Astrocyte of the spinal cord (primary cell): ENCODE measurements around the gene P3H2.

Experiments used
- DNase-seq: peaks from one replicate; pipeline ENCODE4 v3.0.0; 2011; ENCODE audit warnings: low read depth, low spot score
- H3K4me3 ChIP-seq: 2 replicates; pipeline ENCODE4 v1.5.1; 2011; ENCODE audit warnings: low read depth, mild to moderate bottlenecking, low read length, moderate library complexity
- CTCF ChIP-seq: IDR thresholded peaks from 2 replicates; pipeline ENCODE4 v1.5.1; 2012; ENCODE audit warnings: low read depth, mild to moderate bottlenecking, low read length, inconsistent platforms
- in situ Hi-C: cut with HindIII; loops from 2 replicates; pipeline ENCODE4 v1.10.0; 2017; ENCODE audit warnings: low sequenced_read_pairs

The P3H2 gene

GRCh38 chr3:190124067-190124466 is 3.4 kb upstream of the P3H2 start:
- in situ Hi-C loops = no loop called here
- DNase-seq = no peak
- H3K4me3 ChIP-seq = no peak overlapping the region
- no peak for TF ChIP-seq CTCF

DNA sequence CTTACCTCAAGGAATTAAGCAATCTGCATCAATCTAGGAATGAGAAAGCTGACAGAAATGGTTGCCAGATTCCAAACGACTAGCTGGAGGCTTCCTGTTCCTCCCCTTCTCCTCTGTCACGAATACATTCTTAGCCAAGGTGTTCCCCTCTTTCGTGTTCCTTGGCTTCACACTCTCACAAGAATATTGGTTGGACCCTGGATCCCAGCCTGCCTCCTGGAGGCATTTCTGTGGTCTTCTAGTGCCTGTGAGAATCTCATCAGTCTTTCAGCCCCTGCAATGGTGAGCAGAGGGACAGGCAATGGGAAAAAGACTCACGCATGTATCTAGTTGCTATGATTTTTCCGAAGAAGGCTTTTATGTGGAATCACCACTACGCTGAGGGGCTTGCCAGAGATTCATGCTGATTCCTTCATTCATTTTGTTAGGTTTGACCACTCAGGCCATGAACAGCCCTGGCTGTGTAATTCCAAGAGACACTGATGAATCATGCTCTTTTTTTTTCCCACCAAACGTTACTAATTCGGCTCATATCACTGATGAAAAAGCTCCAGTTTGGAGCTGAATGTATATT is 1.6 kb upstream of the P3H2 start:
- in situ Hi-C loops = no loop called here
- no peak for TF ChIP-seq CTCF

GRCh38 chr3:190121383-190121782 is 686 bp upstream of the P3H2 start:
- TF ChIP-seq CTCF = no peak
- H3K4me3 ChIP-seq = no peak overlapping the region
- in situ Hi-C loops = no loop called here
- DNase-seq = no peak

More for the DNA sequence above, 1.6 kb upstream of the P3H2 start:
- DNase-seq = peak; percentile 74
- no peak overlapping the region for H3K4me3 ChIP-seq

GRCh38 chr3:190121061-190121377 is 322 bp upstream of the P3H2 start:
- in situ Hi-C loops = no loop called here
- TF ChIP-seq CTCF = no peak
- no peak for DNase-seq
- H3K4me3 ChIP-seq = peak overlapping the region; percentile 58

- TF ChIP-seq CTCF = no peak
- in situ Hi-C loops = no loop called here
- H3K4me3 ChIP-seq = peak overlapping the region; percentile 58
These were observed 1.0 kb downstream of the P3H2 start for GRCh38 chr3:190119461-190120268.

DNA sequence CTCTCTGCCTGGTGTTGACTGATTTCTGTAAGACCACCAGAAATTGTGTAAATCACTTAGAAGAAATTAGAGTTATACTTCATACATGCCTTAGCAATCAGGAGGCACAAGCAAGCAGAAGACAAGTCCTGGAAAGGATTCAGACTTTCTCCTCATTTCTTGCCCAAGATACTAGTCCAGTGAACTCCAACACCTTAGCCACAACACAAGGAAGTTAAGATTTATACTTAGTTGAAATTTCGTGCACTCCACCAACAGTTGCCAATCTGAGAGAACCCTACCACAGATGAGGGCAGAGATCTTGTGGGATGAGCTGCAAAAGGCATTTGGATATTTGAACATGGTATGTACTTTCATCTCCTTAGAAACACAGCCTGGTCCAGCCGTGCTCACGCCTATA is 2.3 kb downstream of the P3H2 start:
- in situ Hi-C loops = no loop called here
- TF ChIP-seq CTCF = no peak
- H3K4me3 ChIP-seq = no peak overlapping the region
- no peak for DNase-seq

More at GRCh38 chr3:190119461-190120268, 1.0 kb downstream of the P3H2 start:
- peak; percentile 30 for DNase-seq
